Psoas muscle (tissue), 8 donors: Measurements from ENCODE around the gene TMEM119. TPM values are rescaled to one million over a fixed set of nuclear protein-coding genes. Genes with fewer than 3 reads are reported as not detected.

Experiments
- ATAC-seq, 4 donors: fragments of 200-7000 bp; cut with Tn5 transposase; one replicate each; pipeline ENCODE4 v1.9.1; 2020; ENCODE audit warnings: moderate library complexity in 3 of 4, mild to moderate bottlenecking in 2 of 4
- DNase-seq, 2 donors: peaks; one replicate each; pipeline ENCODE4 v3.0.0-alpha.2; 2020
- H3K27ac ChIP-seq: fragments of 200-600 bp; one replicate; pipeline ENCODE4 v1.8.0; 2022
- H3K27me3 ChIP-seq, 3 donors: fragments of 200-600 bp in 1 of 3; one replicate each; pipeline versions ENCODE4 v1.6.1 to v1.8.0; 2013 to 2022; ENCODE audit warnings: low read length in 2 of 3, mild to moderate bottlenecking in 2 of 3, moderate library complexity in 1 of 3; ENCODE audit not compliant: insufficient read depth in 3 of 3
- H3K36me3 ChIP-seq, 2 donors: fragments of 200-600 bp in 1 of 2; one replicate each; pipeline versions ENCODE4 v1.6.1 to v1.8.0; 2013 to 2022; ENCODE audit warnings: low read depth in 1 of 2, mild to moderate bottlenecking in 1 of 2, moderate library complexity in 1 of 2; ENCODE audit not compliant: insufficient read depth in 1 of 2
- H3K4me1 ChIP-seq: fragments of 200-600 bp; one replicate; pipeline ENCODE4 v1.8.0; 2022
- H3K4me3 ChIP-seq: fragments of 200-600 bp; one replicate; pipeline ENCODE4 v1.8.0; 2022; ENCODE audit warnings: mild to moderate bottlenecking
- H3K9me3 ChIP-seq: fragments of 200-600 bp; one replicate; pipeline ENCODE4 v1.8.0; 2022
- CTCF ChIP-seq: fragments of 200-600 bp; IDR thresholded peaks from one replicate; pipeline ENCODE4 v1.8.0; 2022; ENCODE audit warnings: antibody characterized with exemption
- WGBS, 3 donors: extraction: QIAGEN DNeasy Blood & Tissue Kit; methylation state at CpG; one replicate each; pipeline versions ENCODE4 v1.1.6 to v1.1.7; 2013; 5-methylcytosine and 5-hydroxymethylcytosine counted together
- intact Hi-C, 2 donors: fragments of 100-400 bp; cut with DNase I; formaldehyde crosslinking; loops; one replicate each; pipeline versions ENCODE4 v1.11.0 to v1.14.2; 2022
- polyA plus RNA-seq, 3 donors: library from polyadenylated mRNA; stranded (reverse); fragments of 200-250 nt; gene quantifications; one replicate each; pipeline ENCODE4 v1.2.3, GENCODE V29; 2013
- total RNA-seq, 4 donors: library from RNA; stranded (reverse); fragmentation: NEBNext Ultra II Directional in 2 of 4; extraction: Animal tissue kit (Norgen Biotek cat#: 25700) in 2 of 4; gene quantifications; one replicate each; pipeline versions ENCODE4 v1.2.1 to v1.2.4, GENCODE V29; 2021 to 2023
- donor health status: healthy with polysubstance abuse.
- donor health status: DM: no; HTN: no; CAD: no; lungs with moderate emphysema.
- donor health status: Bipolar disorder and iron deficiency.
- donor health status: healthy.
- donor health status: DM: yes; HTN: yes; CAD: no.
- donor health status: DM: no; HTN: no; CAD: no.
- donor health status: DM: no; HTN: no; CAD: no.
- donor health status: DM: yes; HTN: yes; CAD: no.

Gene TMEM119
- total and polyA plus RNA-seq, 7 donors, result 0.25 to 2.6 (median 0.36) TPM

- WGBS, 3 donors, result 34 to 50% (median 35%) methylated on average over 18 of the region's 18 CpGs
- Histone ChIP-seq H3K9me3 (no peaks in the 10 kb centered on the region), H3K27me3 (no peaks in the 10 kb centered on the region), H3K4me3 (no peak overlapping the region), H3K4me1 (peaks cover 32% of the 10 kb centered on the region), H3K27ac (peak overlapping the region; percentile 64), H3K36me3 (peaks cover 13 to 47% of the 10 kb centered on the region in 2 donors)
- DNase-seq (peak; percentile 66 to 81), ATAC-seq (peak; percentile 53 to 76 (median 70))
- intact Hi-C loops, result no loop called here
- no peak for TF ChIP-seq CTCF
Measured at GRCh38 chr12:108643941-108644810, 46.3 kb upstream of the TMEM119 start.

GRCh38 chr12:108642899-108643654 lies 45.2 kb upstream of the TMEM119 start:
- intact Hi-C loops, result no loop called here
- no peak for TF ChIP-seq CTCF
- 85 to 94% (median 89%) methylated on average over 1 of the region's 1 CpG for WGBS, 3 donors
- DNase-seq, result no peak
- H3K9me3 ChIP-seq, result no peaks in the 10 kb centered on the region
- ATAC-seq, result no peak
- H3K4me1 ChIP-seq, result peaks cover 35% of the 10 kb centered on the region
- H3K27ac ChIP-seq, result peak overlapping the region; percentile 64
- no peaks in the 10 kb centered on the region for H3K27me3 ChIP-seq
- peaks cover 9 to 36% of the 10 kb centered on the region in 2 donors for H3K36me3 ChIP-seq
- H3K4me3 ChIP-seq, result no peak overlapping the region

DNA sequence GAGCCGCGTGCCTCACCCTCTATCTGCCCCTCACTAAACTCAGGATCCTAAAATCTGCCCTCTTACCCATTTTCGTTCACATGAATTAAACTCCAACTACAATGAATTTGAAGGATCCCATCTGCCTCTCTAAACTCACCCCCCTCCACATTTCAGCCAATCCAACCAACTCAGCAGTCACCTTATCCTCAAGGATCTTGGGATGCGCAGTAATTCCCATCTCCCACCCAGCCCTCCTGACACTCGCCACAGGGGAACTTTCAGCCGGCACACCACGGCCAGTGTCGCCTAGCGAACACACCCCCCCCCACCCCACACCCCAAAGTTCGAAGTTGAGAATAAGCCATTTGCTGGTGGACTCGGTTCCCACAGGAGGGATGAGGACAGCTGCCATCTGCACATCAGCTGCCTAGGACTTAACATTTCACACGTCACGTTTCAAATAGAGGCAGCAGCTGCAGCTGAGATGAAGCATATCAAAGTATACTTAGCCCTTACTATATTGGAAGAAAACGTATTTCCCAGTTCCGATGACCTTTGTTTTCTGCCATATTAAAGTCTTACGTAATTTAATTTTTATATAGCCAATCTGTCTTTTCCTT lies 44.5 kb upstream of the TMEM119 start:
- peak overlapping the region; percentile 64 for H3K27ac ChIP-seq
- H3K9me3 ChIP-seq, result no peaks in the 10 kb centered on the region
- H3K4me3 ChIP-seq, result no peak overlapping the region
- no peak for TF ChIP-seq CTCF
- H3K36me3 ChIP-seq, result peaks cover 4 to 28% of the 10 kb centered on the region in 2 donors
- WGBS, 3 donors, result 31 to 41% (median 32%) methylated on average over 16 of the region's 16 CpGs
- H3K27me3 ChIP-seq, result peaks cover 0 to 4% (median 0%) of the 10 kb centered on the region in 3 donors
- peaks cover 38% of the 10 kb centered on the region for H3K4me1 ChIP-seq
- intact Hi-C loops, result no loop called here
- ATAC-seq (peak; percentile 33 to 60 (median 56)), DNase-seq (no peak)

DNA sequence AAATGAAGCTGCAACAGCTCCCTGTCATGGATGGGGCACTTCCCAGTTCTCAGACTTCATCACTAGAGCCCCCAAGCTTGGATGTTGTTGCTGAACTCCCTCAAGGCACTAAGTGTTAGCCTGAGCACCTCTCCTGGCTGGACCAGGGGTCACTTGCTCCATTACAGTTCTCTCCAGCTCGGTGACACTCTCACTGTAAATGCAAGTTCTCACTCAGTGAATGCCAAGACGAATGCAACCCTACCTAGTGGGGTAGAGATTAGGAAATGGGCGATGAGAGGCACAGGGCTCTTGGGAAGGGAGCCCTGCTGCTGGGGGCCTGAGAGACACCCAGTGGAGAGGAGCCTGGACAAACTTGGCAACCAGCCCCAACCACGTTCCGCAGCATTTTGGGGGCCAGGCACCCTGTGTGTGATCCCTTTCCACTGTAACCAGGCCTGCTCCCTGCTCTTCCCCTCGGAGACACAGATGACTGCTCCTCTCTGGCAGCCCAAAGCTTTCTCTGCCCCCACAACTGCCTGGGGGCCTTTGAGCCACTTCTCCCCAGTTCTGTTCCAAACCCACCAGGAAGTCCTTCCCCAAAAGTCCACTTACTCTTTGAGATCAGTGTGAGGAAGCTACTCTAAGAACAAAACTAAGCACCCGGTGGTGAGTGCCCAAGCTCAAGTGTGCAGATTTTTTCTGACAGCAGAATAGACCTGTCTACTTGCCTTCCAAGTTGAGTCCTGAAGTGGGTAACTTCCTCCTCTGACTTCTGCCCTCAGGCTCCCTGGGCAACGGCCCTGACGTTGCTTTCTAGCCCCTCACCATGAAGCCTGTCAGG lies 43.8 kb upstream of the TMEM119 start:
- intact Hi-C loops, result no loop called here
- no peak for DNase-seq
- Histone ChIP-seq H3K27ac (peak overlapping the region; percentile 28), H3K36me3 (peaks cover 4 to 21% of the 10 kb centered on the region in 2 donors), H3K27me3 (peaks cover 0 to 6% (median 0%) of the 10 kb centered on the region in 3 donors), H3K4me1 (peaks cover 38% of the 10 kb centered on the region), H3K4me3 (no peak overlapping the region), H3K9me3 (no peaks in the 10 kb centered on the region)
- peak; percentile 9 to 38 (median 20) for ATAC-seq
- WGBS, 3 donors, result 24 to 41% (median 33%) methylated on average over 9 of the region's 9 CpGs
- no peak for TF ChIP-seq CTCF
